SU-DHL-6 (cell line): ENCODE data around the gene BEX3.

ENCODE experiments used
- H2AFZ ChIP-seq: fragments of 200-600 bp; sonication (generic); 2 replicates; pipeline ENCODE4 v1.6.1; 2014; ENCODE audit warnings: low read depth, mild to moderate bottlenecking, moderate library complexity, mixed read lengths, antibody characterized with exemption, low read length; ENCODE audit not compliant: severe bottlenecking
- H3F3A ChIP-seq: fragments of 200-600 bp; shearing (Covaris generic); 2 replicates; pipeline ENCODE4 v1.6.0; 2016; ENCODE audit warnings: antibody characterized with exemption, mild to moderate bottlenecking; ENCODE audit not compliant: insufficient read depth
- H3K27ac ChIP-seq: fragments of 200-600 bp; sonication (generic); 2 replicates; pipeline ENCODE4 v1.5.1; 2016; ENCODE audit warnings: low read depth, mild to moderate bottlenecking, low read length, moderate library complexity, mixed read lengths
- H3K27me3 ChIP-seq: fragments of 200-600 bp; sonication (generic), shearing (Covaris generic); 2 replicates; pipeline ENCODE4 v1.6.0; 2014; ENCODE audit warnings: mild to moderate bottlenecking, low read length
- H3K36me3 ChIP-seq: fragments of 200-600 bp; sonication (generic); 2 replicates; pipeline ENCODE4 v1.6.1; 2014; ENCODE audit warnings: mild to moderate bottlenecking, low read length, mixed read lengths
- H3K4me2 ChIP-seq: fragments of 300-600, 200-600 bp; shearing (Covaris generic), sonication (generic); 2 replicates; pipeline ENCODE4 v1.6.0; 2014; ENCODE audit warnings: low read length, low read depth, mild to moderate bottlenecking; ENCODE audit not compliant: poor library complexity, severe bottlenecking
- H3K4me3 ChIP-seq: fragments of 200-600 bp; sonication (generic); 2 replicates; pipeline ENCODE4 v1.5.1; 2014; ENCODE audit warnings: antibody characterized with exemption, low read length, mild to moderate bottlenecking, mixed read lengths; ENCODE audit not compliant: insufficient read depth, poor library complexity, severe bottlenecking
- H3K79me2 ChIP-seq: fragments of 200-600 bp; sonication (generic); 2 replicates; pipeline ENCODE4 v1.6.1; 2014; ENCODE audit warnings: mild to moderate bottlenecking, low read length, moderate library complexity; ENCODE audit not compliant: insufficient read depth
- H3K9ac ChIP-seq: fragments of 200-600 bp; sonication (generic); 2 replicates; pipeline ENCODE4 v1.7.0; 2014; ENCODE audit warnings: mild to moderate bottlenecking, low read length
- H3K9me2 ChIP-seq: fragments of 200-600 bp; sonication (generic); replicated peaks from 2 replicates; pipeline ENCODE4 v1.6.1; 2014; ENCODE audit warnings: low read length; ENCODE audit not compliant: insufficient read depth
- H3K9me3 ChIP-seq: fragments of 200-600 bp; sonication (generic); 2 replicates; pipeline ENCODE4 v1.6.1; 2014; ENCODE audit warnings: low read length, mixed read lengths; ENCODE audit not compliant: insufficient read depth
- H4K20me1 ChIP-seq: fragments of 200-600 bp; sonication (generic); 2 replicates; pipeline ENCODE4 v1.6.1; 2014; ENCODE audit warnings: low read depth, mild to moderate bottlenecking, antibody characterized with exemption, low read length, moderate library complexity, mixed read lengths
- EZH2phosphoT487 ChIP-seq: fragments of 200-600 bp; sonication (generic), shearing (Covaris generic); conservative IDR thresholded peaks from 2 replicates; pipeline ENCODE4 v1.6.1; 2018; ENCODE audit warnings: mild to moderate bottlenecking, antibody characterized with exemption, low read length, moderate library complexity, mixed read lengths
- TF ChIP-seq, protein P1 (sequence below): fragments of 200-600 bp; sonication (generic); IDR thresholded peaks from one replicate; pipeline ENCODE4 v1.5.1; 2017; ENCODE audit warnings: antibody characterized with exemption, mild to moderate bottlenecking, low read length, moderate library complexity; ENCODE audit not compliant: insufficient read depth, poor library complexity, severe bottlenecking

Gene BEX3

DNA sequence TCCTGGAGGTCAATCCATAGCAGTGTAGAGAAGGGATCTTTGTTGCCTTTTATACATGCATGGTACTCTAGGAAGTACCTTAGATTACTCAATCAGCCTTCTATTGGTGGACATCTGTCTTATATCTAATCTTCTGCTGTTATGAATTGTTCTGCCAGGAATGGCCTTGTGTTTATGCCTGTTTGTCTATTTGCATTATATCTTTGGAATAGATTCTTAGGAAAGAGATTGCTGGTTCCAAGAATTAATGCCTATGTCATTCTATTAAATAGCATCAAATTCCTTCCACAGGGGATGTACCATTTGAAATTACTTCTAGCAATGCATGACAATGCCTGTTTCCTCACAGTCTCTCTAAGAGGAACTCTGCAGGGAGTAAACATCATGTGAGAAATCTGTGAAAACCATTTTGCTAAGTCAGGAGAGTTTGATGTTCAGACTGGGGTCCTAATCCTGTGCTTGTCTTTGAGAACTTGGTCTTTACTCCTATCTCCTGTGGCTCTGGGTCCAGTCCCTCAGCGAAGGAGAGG lies 42.5 kb downstream of the BEX3 start:
- Histone ChIP-seq H3K36me3 (no peaks in the 10 kb centered on the region), H3K4me3 (no peak overlapping the region), H3K79me2 (no peaks in the 10 kb centered on the region), H3K9me2 (no peaks in the 10 kb centered on the region), H2AFZ (no peak overlapping the region), H4K20me1 (no peaks in the 10 kb centered on the region), H3K27ac (no peak overlapping the region), H3K4me2 (no peak overlapping the region), H3K9ac (no peak overlapping the region), H3F3A (no peaks in the 10 kb centered on the region), H3K27me3 (no peaks in the 10 kb centered on the region), H3K9me3 (no peaks in the 10 kb centered on the region)
- TF ChIP-seq EZH2phosphoT487 = no peak

DNA sequence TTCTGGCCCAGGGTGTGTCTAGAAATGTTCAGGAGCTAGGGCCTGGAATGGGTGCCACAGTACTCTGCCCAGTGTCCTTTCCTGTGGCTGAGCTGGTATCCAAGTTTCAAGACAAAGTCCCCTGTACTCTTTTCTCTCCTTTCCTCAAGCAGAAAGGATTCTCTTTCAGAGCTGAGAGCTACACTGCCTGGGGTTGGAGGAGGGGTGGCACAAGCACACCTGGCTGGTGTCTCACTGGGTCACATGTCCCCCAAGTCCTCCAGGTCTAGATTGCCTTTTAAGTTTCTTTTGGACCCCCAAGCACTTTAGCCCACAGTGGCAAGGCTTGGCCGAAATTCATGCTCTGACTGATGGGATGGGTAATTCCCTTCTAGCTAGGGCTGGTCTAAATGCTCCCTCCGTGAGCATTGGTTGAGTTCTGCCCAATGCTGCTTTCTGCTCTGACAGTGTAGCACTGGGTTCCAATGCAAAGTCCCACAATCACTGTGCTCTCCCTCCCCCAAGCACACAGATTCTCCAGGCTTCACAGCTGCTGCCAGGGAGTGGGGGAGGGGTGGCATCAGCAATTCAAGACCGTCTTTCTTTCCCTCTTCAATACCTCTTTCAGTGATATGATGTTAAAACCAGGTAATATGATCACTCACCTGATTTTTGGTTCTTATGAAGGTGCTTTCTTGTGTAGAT lies 47.8 kb downstream of the BEX3 start:
- Histone ChIP-seq H3K9me2 (no peaks in the 10 kb centered on the region), H3K79me2 (no peaks in the 10 kb centered on the region), H2AFZ (no peak overlapping the region), H3F3A (no peaks in the 10 kb centered on the region), H3K4me3 (no peak overlapping the region), H3K36me3 (no peaks in the 10 kb centered on the region), H3K9ac (no peak overlapping the region), H3K27ac (no peak overlapping the region), H4K20me1 (no peaks in the 10 kb centered on the region), H3K27me3 (no peaks in the 10 kb centered on the region), H3K9me3 (no peaks in the 10 kb centered on the region), H3K4me2 (no peak overlapping the region)
- no peak for TF ChIP-seq EZH2phosphoT487
- TF ChIP-seq, protein P1, sequence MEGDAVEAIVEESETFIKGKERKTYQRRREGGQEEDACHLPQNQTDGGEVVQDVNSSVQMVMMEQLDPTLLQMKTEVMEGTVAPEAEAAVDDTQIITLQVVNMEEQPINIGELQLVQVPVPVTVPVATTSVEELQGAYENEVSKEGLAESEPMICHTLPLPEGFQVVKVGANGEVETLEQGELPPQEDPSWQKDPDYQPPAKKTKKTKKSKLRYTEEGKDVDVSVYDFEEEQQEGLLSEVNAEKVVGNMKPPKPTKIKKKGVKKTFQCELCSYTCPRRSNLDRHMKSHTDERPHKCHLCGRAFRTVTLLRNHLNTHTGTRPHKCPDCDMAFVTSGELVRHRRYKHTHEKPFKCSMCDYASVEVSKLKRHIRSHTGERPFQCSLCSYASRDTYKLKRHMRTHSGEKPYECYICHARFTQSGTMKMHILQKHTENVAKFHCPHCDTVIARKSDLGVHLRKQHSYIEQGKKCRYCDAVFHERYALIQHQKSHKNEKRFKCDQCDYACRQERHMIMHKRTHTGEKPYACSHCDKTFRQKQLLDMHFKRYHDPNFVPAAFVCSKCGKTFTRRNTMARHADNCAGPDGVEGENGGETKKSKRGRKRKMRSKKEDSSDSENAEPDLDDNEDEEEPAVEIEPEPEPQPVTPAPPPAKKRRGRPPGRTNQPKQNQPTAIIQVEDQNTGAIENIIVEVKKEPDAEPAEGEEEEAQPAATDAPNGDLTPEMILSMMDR = no peak
